NCI-H774 (cell line): ENCODE data around the gene HOXD10.

Experiments used
- DNase-seq: peaks from one replicate; lab custom pipeline; 2025; lab: John Stamatoyannopoulos, UW

The HOXD10 gene

DNA sequence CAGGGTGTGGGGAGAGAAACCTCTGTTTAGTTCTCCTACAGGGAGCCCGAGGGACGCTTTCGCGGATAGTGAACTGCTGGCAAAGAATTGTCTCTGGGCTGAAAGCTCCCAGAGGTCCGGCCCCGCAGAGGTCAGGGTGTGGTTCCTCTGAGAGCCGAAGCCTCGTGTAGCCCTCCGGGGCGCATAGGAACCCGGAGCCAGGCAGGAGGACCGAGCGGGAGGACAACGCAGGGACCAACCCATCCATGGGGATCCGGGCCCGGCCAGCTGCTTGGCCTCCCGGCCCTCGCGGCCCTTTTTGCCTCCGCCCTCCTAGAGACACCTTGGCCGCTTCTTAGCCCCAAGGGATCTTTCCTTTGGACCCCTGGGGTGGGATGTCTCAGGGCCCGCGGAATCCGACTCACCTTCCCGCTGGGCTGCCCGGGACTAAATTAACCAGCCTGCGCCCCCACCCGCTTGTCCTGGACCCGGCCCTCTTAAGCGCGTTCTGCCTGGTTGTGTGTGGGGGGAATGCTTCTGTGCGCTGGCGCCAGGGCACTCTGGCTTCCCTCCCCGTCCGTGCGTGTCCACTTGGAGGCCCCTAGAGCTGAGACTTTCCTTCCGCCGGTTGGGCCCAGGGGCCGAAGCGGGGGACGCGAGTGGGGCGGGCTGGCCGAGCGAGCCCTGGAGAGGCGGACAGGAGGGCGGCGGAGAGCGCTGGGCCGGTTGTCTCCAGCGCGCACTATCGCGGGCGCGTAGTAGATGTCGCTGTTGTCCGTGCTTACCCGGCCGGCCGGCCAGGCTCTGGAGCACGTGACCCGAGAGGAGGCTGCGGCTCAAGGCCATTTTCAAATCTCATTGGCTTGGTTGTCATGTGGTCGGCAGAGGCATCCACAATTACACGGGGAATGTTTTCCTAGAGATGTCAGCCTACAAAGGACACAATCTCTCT lies at the start of gene HOXD10:
HOXD10 (plus strand) TSS at position 896 of the 931 bp plus-strand sequence. CDS start 56 bp downstream, outside the sequence.
- DNase-seq = no peak

GRCh38 chr2:176067589-176068418 lies 48.8 kb upstream of the HOXD10 start:
- no peak for DNase-seq

GRCh38 chr2:176068419-176068832 lies 48.2 kb upstream of the HOXD10 start:
- no peak for DNase-seq

DNA sequence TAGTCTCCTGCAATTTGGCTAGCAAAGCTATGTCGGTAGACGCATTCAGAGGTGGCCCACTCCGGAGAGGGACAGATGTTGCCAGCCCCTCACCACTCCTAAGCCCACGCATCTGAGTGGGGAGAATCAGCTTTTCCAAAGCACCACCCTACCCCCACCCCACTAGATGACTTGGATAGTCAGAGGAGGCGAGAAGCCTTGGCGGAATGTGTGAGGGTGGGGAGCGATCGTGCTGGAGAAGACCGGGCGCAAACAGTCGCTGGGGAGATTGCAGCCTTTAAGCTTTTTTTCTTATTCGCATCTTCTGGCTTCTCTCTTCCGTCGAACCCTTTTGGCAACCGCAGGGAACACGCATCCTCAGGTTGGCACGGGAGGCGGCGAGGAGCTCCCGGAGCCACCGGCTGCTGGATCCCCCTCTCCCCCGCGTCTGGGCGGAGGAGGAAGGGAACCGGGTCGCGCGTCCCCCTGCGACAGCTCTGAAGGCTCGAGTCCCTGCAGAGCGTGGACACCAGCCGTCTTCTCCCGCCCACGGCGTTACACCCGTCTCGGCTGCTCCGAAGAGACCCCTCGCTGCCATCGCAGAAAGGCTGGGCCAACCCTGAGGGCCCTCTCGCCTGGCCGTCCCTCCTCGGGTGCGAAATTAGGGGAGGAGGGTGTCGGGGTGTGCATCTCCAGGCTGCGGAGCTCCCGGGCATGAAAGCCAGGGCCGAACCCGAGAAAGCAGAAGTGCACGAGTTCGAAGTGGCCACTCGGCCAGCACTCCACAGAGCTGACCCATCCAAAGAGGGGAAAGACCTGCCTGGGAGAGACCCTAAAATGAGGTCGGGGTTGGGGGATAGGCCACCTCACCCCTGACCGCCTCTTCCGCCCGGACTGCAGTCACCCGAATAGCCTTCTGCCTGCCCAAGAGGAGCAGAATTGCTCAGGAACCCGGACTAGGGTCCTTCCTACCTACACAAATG lies 45.0 kb upstream of the HOXD10 start:
- DNase-seq = no peak

DNA sequence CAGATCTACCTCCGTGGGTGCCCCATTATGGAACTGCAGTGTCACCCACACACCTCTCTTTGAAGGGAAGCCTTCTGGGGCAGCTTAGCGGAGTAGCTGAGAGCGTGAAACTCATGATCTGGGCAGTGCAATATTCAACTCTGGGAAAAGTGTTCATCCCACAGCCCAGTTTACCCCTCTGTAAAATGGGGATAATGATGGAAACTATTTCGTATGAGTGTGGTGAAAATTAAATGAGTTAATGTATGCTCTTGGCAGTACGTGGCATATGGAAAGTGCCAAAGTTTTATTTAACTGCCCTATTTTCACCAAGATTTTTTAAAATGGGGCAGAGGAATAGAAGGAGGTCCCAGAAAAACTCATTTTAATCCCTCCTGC lies 44.3 kb upstream of the HOXD10 start:
- no peak for DNase-seq

- DNase-seq = no peak
Observed at GRCh38 chr2:176072951-176073904, 43.4 kb upstream of the HOXD10 start.

- no peak for DNase-seq
Observed at GRCh38 chr2:176074919-176075425, 41.6 kb upstream of the HOXD10 start.

DNA sequence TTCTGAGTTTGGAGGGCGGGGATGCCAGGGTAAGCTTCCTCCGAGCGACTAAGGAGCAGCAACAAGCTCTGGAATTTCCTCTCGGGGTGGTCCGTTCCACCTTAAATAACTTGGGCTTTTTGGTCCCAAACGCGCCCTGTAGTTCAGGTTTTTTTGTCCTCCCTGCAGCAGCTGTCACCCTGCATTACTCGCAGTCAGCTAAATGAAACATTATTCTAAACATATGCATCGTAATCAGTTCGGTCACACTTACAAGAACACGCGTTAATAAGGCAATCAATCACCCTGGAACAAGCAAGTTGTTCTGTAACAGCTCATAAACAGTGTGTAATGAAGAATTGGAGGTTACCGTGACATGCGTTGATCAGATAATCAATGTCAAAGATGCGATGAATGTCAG lies 41.1 kb upstream of the HOXD10 start:
- no peak for DNase-seq

- DNase-seq = no peak
Observed at GRCh38 chr2:176076063-176076462, 40.5 kb upstream of the HOXD10 start.

- no peak for DNase-seq
Observed at GRCh38 chr2:176076796-176077195, 39.8 kb upstream of the HOXD10 start.

GRCh38 chr2:176078541-176079284 lies 37.9 kb upstream of the HOXD10 start:
- DNase-seq = no peak

- DNase-seq = peak; percentile 40
Observed at GRCh38 chr2:176079285-176079830, 37.2 kb upstream of the HOXD10 start.

DNA sequence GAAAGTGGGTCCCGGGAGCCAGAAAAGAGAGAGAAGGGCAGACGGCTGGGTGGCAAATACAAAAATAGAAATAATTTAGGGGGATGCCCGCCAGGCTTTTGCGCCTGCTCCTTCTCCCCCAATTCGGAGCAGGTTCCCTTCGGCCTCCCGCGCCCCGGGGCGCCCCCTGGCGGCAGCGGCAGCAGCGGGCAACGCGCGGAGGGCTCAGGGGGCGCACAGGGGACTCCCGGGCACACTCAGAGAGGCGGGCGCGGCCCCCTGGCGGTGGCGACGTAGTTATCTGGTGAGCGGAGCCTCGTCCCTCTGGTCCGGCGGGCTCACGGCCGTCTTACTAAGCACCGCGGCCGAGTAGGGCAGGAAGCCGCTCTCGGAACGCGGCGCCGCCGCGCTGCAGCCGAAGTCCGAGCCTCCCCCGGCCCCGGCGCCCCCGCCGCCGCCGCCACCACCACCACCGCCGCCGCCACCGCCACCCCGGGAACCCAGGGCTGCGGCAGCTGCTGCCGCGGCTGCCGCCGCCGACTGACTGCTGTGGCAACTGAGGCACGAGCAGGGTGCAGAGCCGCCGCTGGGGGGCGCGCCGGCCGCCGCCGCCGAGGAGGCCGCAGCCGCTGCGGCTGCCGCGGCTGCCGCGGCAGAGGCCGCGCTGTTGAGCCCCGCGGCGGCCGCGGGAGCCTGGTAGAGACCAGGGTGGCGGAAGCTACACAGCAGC lies 36.6 kb upstream of the HOXD10 start:
- peak; percentile 86 for DNase-seq

DNA sequence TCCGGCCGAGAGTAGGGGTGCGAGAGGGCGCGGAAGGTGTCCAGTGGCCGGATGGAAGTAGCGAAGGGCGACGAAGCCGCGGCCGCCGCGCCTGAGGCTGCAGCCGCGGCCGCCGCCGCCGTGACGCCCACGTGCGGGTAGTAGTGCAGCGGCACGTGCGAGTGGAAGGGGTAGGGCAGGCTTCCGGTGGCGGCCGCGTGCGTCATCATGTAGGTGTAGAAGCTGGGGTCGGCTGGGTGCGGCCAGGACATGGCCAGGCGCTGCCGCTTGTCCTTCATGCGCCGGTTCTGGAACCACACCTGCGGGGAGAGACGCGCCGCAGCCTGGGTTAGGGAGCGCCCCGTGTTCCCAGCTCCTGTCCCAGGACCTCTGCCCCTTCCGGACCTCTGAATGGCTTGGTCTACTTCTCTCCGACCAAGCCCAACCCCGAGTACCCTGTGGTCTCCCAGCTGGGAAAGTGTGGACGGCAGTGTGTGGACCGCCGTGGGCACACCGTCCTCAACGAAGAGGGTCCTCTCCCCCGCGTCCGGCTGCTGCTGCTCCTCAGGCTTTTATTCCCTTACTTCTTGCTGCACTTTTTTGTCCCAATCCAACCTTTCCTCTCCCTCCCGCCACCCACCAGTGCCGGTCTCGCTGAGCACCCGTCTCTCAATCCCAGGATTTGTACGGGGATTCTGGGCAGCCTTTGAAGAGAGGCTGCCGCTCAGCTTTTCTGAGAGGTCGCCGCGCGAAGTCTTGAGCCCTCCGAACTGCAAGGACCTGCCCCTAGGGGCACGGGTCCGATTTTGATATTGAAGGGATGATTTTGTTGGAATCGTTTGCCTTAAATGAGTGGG lies 35.8 kb upstream of the HOXD10 start:
- DNase-seq = no peak

DNA sequence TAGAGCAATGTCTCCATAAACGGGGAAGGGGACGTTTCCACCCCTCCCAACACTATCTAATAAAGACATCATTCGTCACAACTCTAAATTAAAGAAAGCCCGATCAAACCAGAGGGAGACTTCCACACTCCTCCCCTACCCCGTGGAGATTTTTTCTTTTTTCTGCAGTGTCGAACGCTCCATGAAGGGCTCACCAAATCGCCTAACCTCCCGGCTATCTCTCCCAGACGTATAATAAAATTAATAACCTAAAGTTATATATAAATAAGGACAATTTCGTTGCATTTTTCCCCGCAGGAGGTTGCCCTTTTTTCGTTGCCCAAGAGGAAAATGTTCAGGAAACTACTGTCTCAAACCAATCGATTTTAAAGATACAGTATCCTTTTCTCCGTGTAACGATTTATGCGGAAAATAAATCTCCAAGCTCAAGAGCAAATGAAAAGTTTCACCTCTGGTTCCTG lies 35.2 kb upstream of the HOXD10 start:
- DNase-seq = no peak

DNA sequence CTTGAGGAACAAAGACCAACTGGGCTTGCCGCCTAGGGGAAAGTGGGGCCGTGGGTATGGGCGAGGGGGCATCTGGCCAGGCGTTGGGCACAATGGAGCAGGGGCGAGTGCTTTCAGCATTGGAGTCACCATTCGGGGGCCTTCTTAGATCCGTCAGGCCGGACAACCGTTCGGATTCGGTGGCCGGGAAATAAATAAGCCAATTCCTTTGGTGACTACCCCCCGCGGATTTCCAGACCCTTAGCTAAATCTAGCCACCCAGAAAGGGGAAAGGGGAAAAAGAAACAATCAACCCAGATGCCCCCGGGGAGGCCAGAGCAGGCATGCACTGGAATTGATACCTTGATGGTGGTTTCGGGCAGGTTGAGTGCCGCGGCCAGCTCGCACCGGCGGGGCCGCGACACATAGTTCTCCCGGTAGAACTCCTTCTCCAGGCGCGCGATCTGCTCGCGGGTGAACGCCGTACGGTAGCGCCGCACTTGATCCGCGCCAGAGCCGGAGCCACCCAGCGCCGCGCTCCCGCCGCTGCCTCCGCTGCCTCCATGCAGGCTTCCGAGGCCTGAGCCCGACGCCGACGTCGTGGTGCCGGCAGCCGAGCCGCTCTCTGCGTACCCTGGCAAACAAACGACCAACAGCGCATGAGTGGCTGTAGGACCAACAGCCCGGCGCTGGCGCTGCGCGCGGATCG lies 34.6 kb upstream of the HOXD10 start:
- no peak for DNase-seq

DNA sequence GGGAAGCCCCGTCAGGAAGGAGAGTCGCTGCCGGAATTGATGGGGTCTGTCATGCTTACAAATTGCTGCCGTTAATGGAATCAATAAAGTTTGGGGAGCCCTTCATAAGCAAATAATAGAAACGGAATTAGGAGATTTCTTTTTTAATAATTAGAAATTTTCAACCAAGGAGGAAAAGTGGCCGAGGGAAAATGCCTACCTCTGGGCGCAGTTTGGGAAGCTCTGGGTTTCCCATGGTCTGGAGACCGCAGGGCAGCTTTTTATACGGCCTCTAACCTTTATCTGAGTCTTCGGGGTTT lies 34.1 kb upstream of the HOXD10 start:
- no peak for DNase-seq
